ENCODE measurements around the gene USP5. TPM values are rescaled to one million over a fixed set of nuclear protein-coding genes. Genes with fewer than 3 reads are reported as not detected.

Gene USP5
- polyA plus RNA-seq, 1 donor, result 62.2 TPM

GRCh38 chr12:6912164-6912935, 60.4 kb downstream of the USP5 start:
- DNase-seq (ENCODE audit: low read depth), result no peak

- DNase-seq (ENCODE audit: low read depth), result no peak
Measured at GRCh38 chr12:6914246-6914946, 62.4 kb downstream of the USP5 start, which contains the start of gene ENO2. TSS of gene ENO2 (plus strand) at chr12:6914580. CDS start at chr12:6915833, 1,253 bp downstream.

- DNase-seq (ENCODE audit: low read depth), result no peak
Measured at GRCh38 chr12:6914947-6915788, 63.2 kb downstream of the USP5 start.

- no peak for DNase-seq (ENCODE audit: low read depth)
Measured at GRCh38 chr12:6915789-6916285, 63.9 kb downstream of the USP5 start.

Other genes with a start within 250 kb of the USP5 start
- gene CHD4, start 244.8 kb upstream of the USP5 start, polyA plus RNA-seq (ENCODE audit: insufficient read length), result 158 TPM
- 1.1 TPM for gene LPAR5, start 216.2 kb upstream of the USP5 start, polyA plus RNA-seq (ENCODE audit: insufficient read length)
- 2.0 TPM for gene ACRBP, start 204.7 kb upstream of the USP5 start, polyA plus RNA-seq (ENCODE audit: insufficient read length)
- 46.6 TPM for gene ING4, start 189.0 kb upstream of the USP5 start, polyA plus RNA-seq (ENCODE audit: insufficient read length)
- gene ZNF384, start 162.8 kb upstream of the USP5 start, polyA plus RNA-seq (ENCODE audit: insufficient read length), result 47.0 TPM
- 3.2 TPM for gene PIANP, start 151.3 kb upstream of the USP5 start, polyA plus RNA-seq (ENCODE audit: insufficient read length)
- gene COPS7A, start 128.1 kb upstream of the USP5 start, polyA plus RNA-seq (ENCODE audit: insufficient read length), result 63.3 TPM
- 130 TPM for gene MLF2, start 99.0 kb upstream of the USP5 start, polyA plus RNA-seq (ENCODE audit: insufficient read length)
- gene PTMS, start 85.8 kb upstream of the USP5 start, polyA plus RNA-seq (ENCODE audit: insufficient read length), result 373 TPM
- gene LAG3, start 79.6 kb upstream of the USP5 start, polyA plus RNA-seq (ENCODE audit: insufficient read length), result 0.70 TPM
- 5.6 TPM for gene CD4, start 62.6 kb upstream of the USP5 start, polyA plus RNA-seq (ENCODE audit: insufficient read length)
- gene GPR162, start 30.3 kb upstream of the USP5 start, polyA plus RNA-seq (ENCODE audit: insufficient read length), result 16.8 TPM
- gene P3H3, start 23.7 kb upstream of the USP5 start, polyA plus RNA-seq (ENCODE audit: insufficient read length), result 40.3 TPM
- 32.4 TPM for gene GNB3, start 11.2 kb upstream of the USP5 start, polyA plus RNA-seq (ENCODE audit: insufficient read length)
- gene CDCA3, start 864 bp upstream of the USP5 start, polyA plus RNA-seq (ENCODE audit: insufficient read length), result 17.5 TPM
- 1,115 TPM for gene TPI1, start 15.4 kb downstream of the USP5 start, polyA plus RNA-seq (ENCODE audit: insufficient read length)
- 8.9 TPM for gene SPSB2, start 21.2 kb downstream of the USP5 start, polyA plus RNA-seq (ENCODE audit: insufficient read length)
- gene LRRC23, start 52.7 kb downstream of the USP5 start, polyA plus RNA-seq (ENCODE audit: insufficient read length), result 10.5 TPM
- 6.1 TPM for gene ENO2, start 62.4 kb downstream of the USP5 start, polyA plus RNA-seq (ENCODE audit: insufficient read length)
- 70.4 TPM for gene ATN1, start 75.8 kb downstream of the USP5 start, polyA plus RNA-seq (ENCODE audit: insufficient read length)
- not detected for gene RNU7-1, start 91.7 kb downstream of the USP5 start, polyA plus RNA-seq (ENCODE audit: insufficient read length)
- gene C12orf57, start 91.9 kb downstream of the USP5 start, polyA plus RNA-seq (ENCODE audit: insufficient read length), result 155 TPM
- gene PTPN6, start 99.2 kb downstream of the USP5 start, polyA plus RNA-seq (ENCODE audit: insufficient read length), result 5.0 TPM
- gene PHB2, start 118.5 kb downstream of the USP5 start, polyA plus RNA-seq (ENCODE audit: insufficient read length), result 304 TPM
- gene EMG1, start 118.8 kb downstream of the USP5 start, polyA plus RNA-seq (ENCODE audit: insufficient read length), result 28.8 TPM
- gene LPCAT3, start 166.3 kb downstream of the USP5 start, polyA plus RNA-seq (ENCODE audit: insufficient read length), result 20.1 TPM
- 66.4 TPM for gene C1S, start 208.6 kb downstream of the USP5 start, polyA plus RNA-seq (ENCODE audit: insufficient read length)
- 80.9 TPM for gene C1R, start 240.3 kb downstream of the USP5 start, polyA plus RNA-seq (ENCODE audit: insufficient read length)

Measured in forelimb muscle (tissue), 1 donor.